Spinal cord (tissue), 10 donors: ENCODE results near the gene HIC2. TPM values are rescaled to one million over a fixed set of nuclear protein-coding genes. Genes with fewer than 3 reads are reported as not detected.
A peak's percentile ranks its signal among the peaks of the same experiment; 100 is the strongest.
"Not testable (repeated sequence)": the region's sequence is repeated elsewhere in the genome, so short reads cannot be mapped to it uniquely, and the experiment has no call there.

Experiments used
- DNase-seq, 6 donors: peaks; one replicate each; pipeline versions ENCODE4 v3.0.0 to v3.0.0-alpha.2; 2013 to 2015; ENCODE audit warnings: low spot score in 6 of 6, low read depth in 4 of 6
- H3K27ac ChIP-seq: one replicate; pipeline ENCODE4 v1.5.1; 2013; ENCODE audit warnings: low read depth, low read length, control low read depth
- H3K27me3 ChIP-seq: one replicate; pipeline ENCODE4 v1.6.1; 2013; ENCODE audit warnings: low read length; ENCODE audit not compliant: control insufficient read depth, insufficient read depth
- H3K36me3 ChIP-seq: one replicate; pipeline ENCODE4 v1.6.1; 2013; ENCODE audit warnings: low read length; ENCODE audit not compliant: control insufficient read depth, insufficient read depth
- H3K4me1 ChIP-seq: one replicate; pipeline ENCODE4 v1.6.1; 2013; ENCODE audit warnings: low read length; ENCODE audit not compliant: control insufficient read depth, insufficient read depth
- H3K4me3 ChIP-seq: one replicate; pipeline ENCODE4 v1.5.1; 2013; ENCODE audit warnings: low read depth, low read length, control low read depth
- H3K9me3 ChIP-seq: one replicate; pipeline ENCODE4 v1.6.1; 2013; ENCODE audit warnings: low read length; ENCODE audit not compliant: control insufficient read depth, insufficient read depth
- WGBS: methylation state at CpG from one replicate; pipeline ENCODE4 v1.1.5; 2013; ENCODE audit warnings: missing lambda C conversion rate; ENCODE audit not compliant: insufficient coverage; 5-methylcytosine and 5-hydroxymethylcytosine counted together
- polyA plus RNA-seq, 2 donors: library from polyadenylated mRNA; unstranded; fragments of 120-200 nt; gene quantifications; one replicate each; pipeline ENCODE4 v1.2.1, GENCODE V29; 2013; ENCODE audit not compliant: insufficient read length in 2 of 2
- total RNA-seq, 2 donors: library from RNA; depleted of rRNA in 1 of 2; stranded (reverse); fragments of 120-200 nt in 1 of 2; fragments of >200 nt in 1 of 2; gene quantifications; one replicate each; pipeline versions ENCODE4 v1.2.3 to v1.2.4, GENCODE V29; 2013 to 2014
- donor health status: healthy.

HIC2 gene
- total and polyA plus RNA-seq, 4 donors, result 3.6 to 8.4 (median 6.4) TPM

DNA sequence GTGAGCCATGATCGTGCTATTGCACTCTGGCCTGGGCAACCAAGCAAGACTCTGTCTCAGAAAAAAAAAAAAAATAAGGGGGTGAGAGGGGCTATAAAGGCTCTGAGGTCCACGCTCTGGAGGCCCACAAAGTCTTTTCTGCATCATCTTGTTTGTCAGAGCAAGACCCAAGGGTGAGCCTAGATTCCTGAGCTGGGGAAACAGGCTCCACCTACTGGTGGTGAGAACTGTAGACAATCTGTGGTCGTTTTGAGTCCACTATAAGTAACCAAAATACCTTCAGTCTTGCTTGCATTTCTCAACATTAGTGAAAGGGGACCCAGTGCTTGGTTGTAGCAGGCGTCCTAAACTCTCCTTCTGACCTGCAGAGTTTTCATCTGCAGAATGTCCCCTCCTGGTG lies 45.5 kb downstream of the HIC2 start:
- H3K4me1 ChIP-seq, H3K9me3 ChIP-seq, H3K36me3 ChIP-seq, DNase-seq, H3K27me3 ChIP-seq, H3K27ac ChIP-seq, H3K4me3 ChIP-seq: not testable (repeated sequence)
- no CpG with 5 or more reads among the region's 4 CpGs for WGBS

DNA sequence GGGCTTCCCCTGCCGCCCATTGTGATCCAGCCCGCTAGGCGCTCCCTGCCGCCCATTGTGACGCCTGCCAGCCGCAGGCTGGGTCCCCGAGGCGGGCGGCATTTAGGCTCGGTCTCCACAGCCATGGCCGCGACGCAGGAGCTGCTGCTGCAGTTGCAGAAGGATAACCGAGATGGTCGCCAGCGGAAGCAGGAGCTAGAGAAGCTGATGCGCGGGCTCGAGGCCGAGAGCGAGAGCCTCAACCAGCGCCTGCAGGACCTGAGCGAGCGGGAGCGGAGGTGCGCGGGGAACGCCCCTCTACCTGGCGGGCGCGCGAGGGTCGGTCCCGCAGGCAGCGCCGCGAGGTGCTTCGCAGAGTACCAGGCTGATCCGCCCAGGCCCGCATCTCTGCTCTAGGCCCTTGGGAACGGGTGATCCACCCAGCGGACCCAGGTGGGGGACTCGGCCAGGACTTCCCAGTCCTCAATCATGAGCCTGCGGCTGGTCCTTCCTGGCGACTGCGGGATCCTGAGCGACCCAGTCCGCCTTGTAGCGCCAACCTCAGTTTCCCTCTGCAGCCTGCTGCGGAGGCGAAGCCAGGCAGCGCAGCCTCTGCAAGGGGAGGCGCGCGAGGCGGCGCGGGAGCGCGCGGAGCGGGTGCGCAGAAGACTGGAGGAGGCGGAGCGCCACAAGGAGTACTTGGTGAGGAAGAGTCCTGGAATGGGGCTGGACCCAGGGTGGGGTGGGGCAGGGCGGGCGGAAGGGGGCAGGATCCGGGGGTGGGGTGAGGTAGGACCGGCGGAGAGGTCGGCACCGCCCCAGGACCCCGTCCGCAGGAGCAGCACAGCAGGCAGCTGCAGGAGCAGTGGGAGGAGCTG lies 50.4 kb downstream of the HIC2 start, which contains the start of gene TMEM191C:
TSS of gene TMEM191C (plus strand) at position 51 of the 857 bp plus-strand sequence. CDS start at position 124, 73 bp downstream.
- WGBS, result no CpG with 5 or more reads among the region's 74 CpGs
- H3K9me3 ChIP-seq, H3K27me3 ChIP-seq, DNase-seq, H3K36me3 ChIP-seq, H3K4me1 ChIP-seq, H3K27ac ChIP-seq: not testable (repeated sequence)
- H3K4me3 ChIP-seq, result peak within 1 kb of the TSS; percentile 32

DNA sequence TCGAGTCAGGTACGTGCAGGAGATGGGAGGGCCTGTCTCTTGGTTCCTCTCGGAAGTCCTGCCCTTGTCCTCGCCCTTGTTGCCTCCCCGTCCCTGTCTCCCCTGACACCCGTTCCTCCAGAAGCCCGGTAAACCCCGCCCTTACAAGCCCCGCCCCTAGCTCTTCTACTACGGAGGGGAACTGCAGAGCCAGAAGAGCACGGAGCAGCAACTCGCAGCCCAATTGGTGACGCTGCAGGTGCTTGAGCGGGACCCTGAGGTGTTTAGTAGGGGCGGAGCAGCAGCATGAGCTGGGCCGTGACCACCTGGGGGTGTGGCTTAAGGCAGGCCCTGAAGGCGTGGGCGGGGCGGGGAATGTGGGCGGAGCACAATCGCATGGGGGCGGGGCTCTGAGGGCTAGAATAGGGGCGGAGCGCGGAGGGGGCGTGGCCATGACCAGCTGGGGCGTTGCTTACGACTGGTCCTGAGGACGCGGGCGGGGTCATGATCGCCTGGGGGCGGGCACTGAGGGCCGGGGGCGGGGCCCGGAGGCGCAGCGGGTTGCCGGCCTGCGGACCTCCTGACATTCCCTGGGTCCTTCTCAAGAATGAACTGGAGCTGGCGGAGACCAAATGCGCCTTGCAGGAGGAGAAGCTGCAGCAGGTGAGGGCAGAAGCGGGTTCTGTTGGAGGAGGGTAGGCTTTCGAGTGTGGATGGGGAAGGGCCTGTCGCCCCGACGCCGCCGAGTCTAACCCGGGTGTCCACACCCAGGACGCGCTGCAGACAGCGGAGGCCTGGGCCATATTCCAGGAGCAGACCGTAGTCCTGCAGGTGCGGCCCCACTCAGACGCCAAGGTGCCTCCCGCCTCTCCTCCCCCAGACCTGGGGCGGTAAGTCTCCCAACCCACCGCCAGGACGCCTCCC lies 51.3 kb downstream of the HIC2 start:
- not testable (repeated sequence) for H3K27ac ChIP-seq
- DNase-seq, result peak in 5 of 6 donors; percentile 39 to 96 (median 53)

DNA sequence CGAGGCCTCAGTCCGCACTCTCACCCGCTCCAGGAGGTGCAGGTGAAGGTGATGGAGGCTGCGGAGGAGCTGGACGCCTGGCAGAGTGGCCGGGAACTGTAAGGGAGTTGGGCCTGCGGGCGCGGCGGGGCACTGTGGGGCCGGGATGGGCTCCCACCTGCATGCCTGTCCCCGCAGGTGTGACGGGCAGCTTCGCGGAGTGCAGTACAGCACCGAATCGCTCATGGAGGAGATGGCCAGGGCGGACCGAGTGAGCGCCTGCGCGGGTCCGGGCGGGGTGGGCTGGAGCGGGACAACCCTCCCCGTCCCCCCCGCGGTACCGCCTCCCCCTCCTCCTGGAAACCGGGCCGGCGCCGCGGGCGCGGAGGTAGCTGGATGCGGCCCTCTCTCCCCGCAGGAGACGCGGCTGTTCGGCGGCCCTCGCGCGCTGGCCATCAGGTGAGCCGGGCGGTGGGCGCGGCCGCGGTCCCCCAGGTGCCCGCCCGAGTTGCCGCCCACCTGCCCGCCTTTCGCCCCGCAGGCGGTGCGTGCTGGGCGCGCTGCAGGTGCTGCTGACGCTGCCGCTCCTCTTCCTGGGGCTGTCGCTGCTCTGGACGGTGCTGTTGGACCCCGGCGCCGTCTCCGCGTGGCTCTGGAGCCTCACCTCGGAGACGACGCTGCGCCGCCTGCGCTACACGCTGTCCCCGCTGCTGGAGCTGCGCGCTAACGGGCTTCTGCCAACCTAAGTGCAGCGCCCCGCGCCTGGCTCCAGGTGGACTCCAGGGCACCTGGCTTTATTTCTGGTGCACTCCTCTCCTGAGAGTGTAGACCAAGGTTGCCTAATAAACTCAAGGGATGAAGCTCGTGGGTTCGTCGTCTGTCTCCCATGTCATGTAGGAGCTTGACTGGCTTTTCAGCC lies 52.2 kb downstream of the HIC2 start:
- H3K27me3 ChIP-seq, H3K9me3 ChIP-seq, H3K4me3 ChIP-seq, H3K27ac ChIP-seq, H3K36me3 ChIP-seq, H3K4me1 ChIP-seq, DNase-seq: not testable (repeated sequence)
- WGBS, result 12% methylated on average over 10 of the region's 87 CpGs

More for the DNA sequence above, 51.3 kb downstream of the HIC2 start:
- not testable (repeated sequence) for H3K9me3 ChIP-seq, H3K36me3 ChIP-seq, H3K27me3 ChIP-seq, H3K4me1 ChIP-seq
- 0% methylated on average over 4 of the region's 60 CpGs for WGBS
- peak overlapping the region; percentile 32 for H3K4me3 ChIP-seq

DNA sequence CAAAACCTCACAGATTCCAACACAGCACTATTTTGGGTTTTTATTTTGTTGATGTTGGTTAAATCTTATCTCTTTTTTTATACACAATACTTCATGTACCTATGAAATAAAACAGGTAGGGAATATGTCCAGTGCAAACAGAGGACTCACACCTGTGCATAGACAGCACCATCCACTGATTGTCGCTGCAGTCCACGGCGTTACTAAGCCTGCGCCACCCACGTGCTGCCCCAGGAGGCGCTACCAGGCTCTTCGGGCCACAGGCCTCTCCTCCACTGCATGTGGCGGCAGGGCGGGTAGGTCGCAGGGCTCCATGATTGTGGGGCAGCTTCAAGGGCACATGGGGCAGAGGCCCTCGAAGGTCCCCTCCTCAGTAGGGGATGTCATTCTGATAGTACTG lies 55.8 kb downstream of the HIC2 start:
- not testable (repeated sequence) for H3K36me3 ChIP-seq, H3K27me3 ChIP-seq, H3K4me1 ChIP-seq, H3K4me3 ChIP-seq, H3K9me3 ChIP-seq, DNase-seq, H3K27ac ChIP-seq
- no CpG with 5 or more reads among the region's 11 CpGs for WGBS

DNA sequence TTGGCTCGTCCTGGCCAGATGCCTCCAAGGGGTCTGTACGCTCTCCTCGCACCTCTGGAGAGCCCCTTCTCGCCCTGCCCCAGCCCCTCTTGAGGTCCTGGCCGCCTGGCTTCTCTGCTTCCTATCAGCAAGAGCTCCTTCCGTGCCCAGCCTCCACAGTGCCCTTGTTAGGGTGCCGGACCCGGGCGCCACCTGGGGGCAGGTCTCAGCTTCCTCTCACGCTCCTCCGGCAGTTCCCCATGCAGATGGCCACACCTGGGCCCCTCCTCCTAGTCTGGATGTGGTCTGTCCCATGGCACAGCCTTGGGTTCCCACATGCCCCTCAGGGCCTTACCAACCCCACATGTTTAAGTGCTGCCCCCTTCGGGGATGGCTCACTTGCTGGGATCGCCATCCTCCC lies 56.5 kb downstream of the HIC2 start:
- H3K27ac ChIP-seq, H3K27me3 ChIP-seq, H3K4me1 ChIP-seq, DNase-seq, H3K4me3 ChIP-seq, H3K36me3 ChIP-seq, H3K9me3 ChIP-seq: not testable (repeated sequence)
- WGBS, result no CpG with 5 or more reads among the region's 13 CpGs

DNA sequence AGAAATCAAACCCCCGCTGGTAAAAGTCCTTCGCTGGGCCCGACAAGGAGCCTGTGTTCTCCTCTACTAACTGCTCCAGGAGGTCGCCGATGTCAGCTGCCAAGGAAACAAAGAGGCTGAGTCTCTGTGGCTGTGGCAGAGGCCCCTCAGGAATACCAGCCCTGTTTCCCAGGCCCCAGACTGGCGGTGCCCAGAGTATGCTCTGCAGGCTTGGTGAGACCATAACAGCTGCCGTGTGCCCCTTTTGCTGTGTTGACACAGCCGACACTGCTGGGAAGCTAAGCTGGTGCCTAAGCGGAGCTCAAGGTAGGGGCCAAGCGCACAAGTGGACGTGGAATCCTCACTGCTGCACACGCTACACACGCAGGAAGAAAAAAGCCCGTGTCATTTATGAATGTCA lies 66.9 kb downstream of the HIC2 start:
- no CpG with 5 or more reads among the region's 14 CpGs for WGBS
- H3K36me3 ChIP-seq, H3K27ac ChIP-seq, H3K4me1 ChIP-seq, H3K9me3 ChIP-seq, H3K27me3 ChIP-seq, H3K4me3 ChIP-seq: not testable (repeated sequence)
- peak in 1 of 6 donors; percentile 22 for DNase-seq

DNA sequence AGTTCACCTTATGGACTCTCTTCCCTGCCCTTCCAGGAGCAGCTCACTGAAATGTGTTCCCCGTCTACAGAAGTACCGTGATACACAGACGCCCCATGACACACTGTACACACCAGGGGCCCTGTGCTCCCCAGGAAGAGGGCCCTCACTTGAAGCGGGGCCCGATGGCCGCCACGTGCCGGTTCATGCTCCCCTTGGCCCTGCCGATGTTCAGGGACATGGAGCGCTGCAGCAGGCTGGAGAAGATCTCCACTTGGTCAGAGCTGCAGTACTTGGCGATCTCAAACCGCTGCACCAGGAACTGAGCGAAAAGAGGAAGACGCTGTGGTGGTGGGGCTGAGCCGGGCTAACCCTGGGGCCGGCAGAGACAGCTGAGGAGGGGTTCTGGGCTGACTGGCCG lies 70.6 kb downstream of the HIC2 start:
- no CpG with 5 or more reads among the region's 17 CpGs for WGBS

DNA sequence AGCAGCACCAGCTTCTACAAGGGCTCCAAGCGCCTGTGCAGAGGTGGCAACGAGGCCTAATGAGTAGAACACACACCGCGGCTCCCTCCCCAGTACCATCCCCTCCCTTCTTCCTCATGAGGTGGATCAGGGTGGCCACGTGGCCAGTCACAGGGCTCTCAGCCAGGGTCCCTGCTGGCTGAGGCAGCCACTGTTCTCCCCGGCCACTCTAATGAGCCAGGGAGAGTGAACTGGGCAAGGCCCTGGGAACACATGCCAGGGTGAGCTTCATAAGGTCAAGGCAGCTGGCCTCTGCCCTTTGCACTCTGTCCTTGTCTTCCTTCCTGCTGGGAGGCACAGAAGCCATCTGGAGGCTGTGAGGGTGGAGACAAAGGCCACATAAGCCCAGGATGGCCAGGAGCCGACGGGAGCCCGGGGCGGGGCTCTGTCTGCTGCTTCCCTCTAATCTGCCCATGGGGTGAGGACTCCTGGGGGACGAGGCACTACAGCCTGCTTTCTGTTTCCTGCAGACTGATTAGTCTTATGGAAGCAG lies 72.0 kb downstream of the HIC2 start:
- H3K4me3 ChIP-seq, H3K4me1 ChIP-seq, H3K9me3 ChIP-seq, H3K27ac ChIP-seq, DNase-seq, H3K36me3 ChIP-seq, H3K27me3 ChIP-seq: not testable (repeated sequence)
- no CpG with 5 or more reads among the region's 11 CpGs for WGBS

More for the DNA sequence above, 70.6 kb downstream of the HIC2 start:
- not testable (repeated sequence) for H3K4me3 ChIP-seq, H3K36me3 ChIP-seq, H3K27me3 ChIP-seq, H3K27ac ChIP-seq, H3K9me3 ChIP-seq, H3K4me1 ChIP-seq, DNase-seq
